Transverse colon (tissue), 4 donors: Measurements from ENCODE around the gene CD300C. TPM values are rescaled to one million over a fixed set of nuclear protein-coding genes. Genes with fewer than 3 reads are reported as not detected.

ENCODE experiments used
- DNase-seq: peaks from one replicate; pipeline ENCODE4 v3.0.0-alpha.2; 2019
- H3K27ac ChIP-seq, 4 donors: fragments of 200-600 bp; sonication (generic); 2 replicates each; pipeline ENCODE4 v1.5.1; 2016 to 2018; ENCODE audit warnings: inconsistent platforms in 4 of 4
- H3K27me3 ChIP-seq: fragments of 200-600 bp; sonication (generic); 2 replicates; pipeline ENCODE4 v1.5.1; 2017; ENCODE audit warnings: inconsistent platforms
- H3K36me3 ChIP-seq, 4 donors: fragments of 200-600 bp; sonication (generic); 2 replicates each; pipeline ENCODE4 v1.5.1; 2017 to 2019; ENCODE audit warnings: inconsistent platforms in 4 of 4
- H3K4me1 ChIP-seq, 4 donors: fragments of 200-600 bp; sonication (generic); 2 replicates each; pipeline ENCODE4 v1.5.1; 2017 to 2020; ENCODE audit warnings: inconsistent platforms in 4 of 4
- H3K4me3 ChIP-seq, 4 donors: fragments of 200-600 bp; sonication (generic); 1 replicate in 1 of 4; 2 replicates in 3 of 4; pipeline versions ENCODE4 v1.5.1 to v1.6.1; 2017 to 2019; ENCODE audit warnings: inconsistent platforms in 4 of 4
- H3K9me3 ChIP-seq, 2 donors: fragments of 200-600 bp; sonication (generic); 2 replicates each; pipeline ENCODE4 v1.5.1; 2017 to 2019; ENCODE audit warnings: inconsistent platforms in 2 of 2
- CTCF ChIP-seq, 5 experiments: fragments of 200-600 bp in 3 of 5; fragments of 450-650 bp in 2 of 5; sonication (generic) in 3 of 5; IDR thresholded peaks; 1 replicate in 2 of 5; 2 replicates in 3 of 5; pipeline ENCODE4 v1.5.1; 2016 to 2017; ENCODE audit warnings: antibody characterized with exemption in 5 of 5, inconsistent platforms in 3 of 5, mild to moderate bottlenecking in 2 of 5, moderate library complexity in 1 of 5
- EP300 ChIP-seq: sonication (generic); formaldehyde crosslinking; IDR thresholded peaks from one replicate; pipeline ENCODE4 v1.6.1; 2017; ENCODE audit warnings: antibody characterized with exemption, low read depth
- POLR2A ChIP-seq: fragments of 450-650 bp; IDR thresholded peaks from one replicate; pipeline ENCODE4 v1.6.1; 2016; ENCODE audit warnings: antibody characterized with exemption, mild to moderate bottlenecking, moderate library complexity
- POLR2AphosphoS5 ChIP-seq, 3 donors: sonication (generic); formaldehyde crosslinking; IDR thresholded peaks; one replicate each; pipeline ENCODE4 v1.6.1; 2016; ENCODE audit warnings: antibody characterized with exemption in 3 of 3
- WGBS, 2 donors: methylation state at CpG; one replicate each; pipeline ENCODE4 v1.1.5; 2018; ENCODE audit warnings: low coverage in 1 of 2; 5-methylcytosine and 5-hydroxymethylcytosine counted together
- in situ Hi-C, 4 donors: fragments of 200-750 bp; cut with MboI; loops; one replicate each; pipeline versions ENCODE4 v1.15.0 to v1.15.1; 2017; ENCODE audit warnings: low sequenced_read_pairs in 3 of 4, low pct_ligation_motif_present in 1 of 4, low pct_unique_long_range_greater_than_20kb in 1 of 4
- intact Hi-C: fragments of 100-400 bp; cut with DNase I; formaldehyde crosslinking; loops from one replicate; pipeline ENCODE4 v1.15.1; 2023; ENCODE audit warnings: low total_unique reads
- total RNA-seq, 4 donors: library from RNA; depleted of rRNA; stranded (reverse); fragments of >200 nt; gene quantifications; one replicate each; pipeline ENCODE4 v1.1.0, GENCODE V29; 2016

CD300C gene
- total RNA-seq, 4 donors from 2014 or later, result 0.27 to 5.2 (median 0.32) TPM; not detected in 1

GRCh38 chr17:74497471-74497870, 48.4 kb downstream of the CD300C start:
- DNase-seq, result no peak
- WGBS, 2 donors, result 52% methylated on average over 5 of the region's 5 CpGs; no CpG with 5 or more reads in 1 of the 2 donors

GRCh38 chr17:74493331-74493833, 52.5 kb downstream of the CD300C start:
- Histone ChIP-seq H3K4me1 (peaks cover 0 to 4% (median 0%) of the 10 kb centered on the region in 4 donors), H3K27ac (no peak overlapping the region), H3K9me3 (no peaks in the 10 kb centered on the region), H3K36me3 (no peaks in the 10 kb centered on the region), H3K4me3 (no peak overlapping the region), H3K27me3 (no peaks in the 10 kb centered on the region)
- peak; percentile 75 for DNase-seq
- in situ Hi-C loops, result no loop called here
- WGBS, 2 donors, result 0 to 37% methylated on average over 2 to 11 of the region's 11 CpGs
- TF ChIP-seq POLR2AphosphoS5 (IDR thresholded peaks at IDR 0.05), result no peak
- TF ChIP-seq CTCF (IDR thresholded peaks at IDR 0.05), result peak; percentile 89 to 94 (median 90)
- TF ChIP-seq EP300, result no peak
- intact Hi-C loops, result no loop called here

More at GRCh38 chr17:74497471-74497870, 48.4 kb downstream of the CD300C start:
- Histone ChIP-seq H3K27ac (no peak overlapping the region), H3K4me3 (no peak overlapping the region), H3K27me3 (no peaks in the 10 kb centered on the region), H3K4me1 (peaks cover 0 to 4% (median 0%) of the 10 kb centered on the region in 4 donors), H3K9me3 (no peaks in the 10 kb centered on the region), H3K36me3 (no peaks in the 10 kb centered on the region)
- in situ Hi-C loops, result loop anchor here in 1 of 4 donors (5.0 kb wide), 1 partner anchor 120 kb away; no protein-coding TSS in a partner anchor
- no peak for TF ChIP-seq CTCF (IDR thresholded peaks at IDR 0.05)
- intact Hi-C loops, result no loop called here

- no peak for DNase-seq
- Histone ChIP-seq H3K27ac (no peak overlapping the region), H3K27me3 (no peaks in the 10 kb centered on the region), H3K36me3 (no peaks in the 10 kb centered on the region), H3K9me3 (no peaks in the 10 kb centered on the region), H3K4me1 (peaks cover 0 to 4% (median 0%) of the 10 kb centered on the region in 4 donors), H3K4me3 (no peak overlapping the region)
- intact Hi-C loops (no loop called here), in situ Hi-C loops (no loop called here)
- TF ChIP-seq POLR2A (no peak), POLR2AphosphoS5 (IDR thresholded peaks at IDR 0.05) (no peak), CTCF (IDR thresholded peaks at IDR 0.05) (no peak)
- 82 to 86% methylated on average over 2 to 7 of the region's 7 CpGs for WGBS, 2 donors
Observed at GRCh38 chr17:74491626-74492025, 54.3 kb downstream of the CD300C start.

Other genes with a start within 250 kb of the CD300C start
- gene KIF19, start 219.9 kb downstream of the CD300C start, total RNA-seq, result 1 to 10 TPM; 1.4 to 4.4 (median 1.8) TPM
- not detected for gene BTBD17, start 184.2 kb downstream of the CD300C start, total RNA-seq
- gene GPR142, start 178.6 kb downstream of the CD300C start, total RNA-seq, result under 1 TPM in 1 of 4 donors, not detected in 3; 0.48 TPM
- 100 to 1,000 TPM in 3 of 4 donors, 10 to 100 TPM in 1; 62.5 to 263 (median 174) TPM for gene GPRC5C, start 114.0 kb downstream of the CD300C start, total RNA-seq
- gene CD300A, start 79.5 kb downstream of the CD300C start, total RNA-seq, result 1 to 10 TPM in 2 of 4 donors, not detected in 2; 3.1 to 5.1 TPM
- under 1 TPM in 1 of 4 donors, not detected in 3; 0.41 TPM for gene CD300LB, start 14.6 kb downstream of the CD300C start, total RNA-seq
- not detected for gene CD300H, start 21.4 kb upstream of the CD300C start, total RNA-seq
- gene CD300LD, start 46.2 kb upstream of the CD300C start, total RNA-seq, result not detected
- gene CD300E, start 77.6 kb upstream of the CD300C start, total RNA-seq, result under 1 TPM in 2 of 4 donors, not detected in 2; 0.14 to 0.32 TPM
- gene CD300LF, start 166.8 kb upstream of the CD300C start, total RNA-seq, result 10 to 100 TPM in 1 of 4 donors, 1 to 10 TPM in 2, under 1 TPM in 1; 0.40 to 37.8 (median 3.7) TPM
- gene RAB37, start 191.1 kb upstream of the CD300C start, total RNA-seq, result 10 to 100 TPM in 1 of 4 donors, 1 to 10 TPM in 2, not detected in 1; 5.2 to 10.5 (median 5.4) TPM
- gene NHERF1, start 202.5 kb upstream of the CD300C start, total RNA-seq, result 100 to 1,000 TPM; 118 to 463 (median 233) TPM
- 10 to 100 TPM; 18.3 to 34.4 (median 27.6) TPM for gene NAT9, start 230.2 kb upstream of the CD300C start, total RNA-seq